Measurements from ENCODE around the gene GAPDHS. TPM values are rescaled to one million over a fixed set of nuclear protein-coding genes. Genes with fewer than 3 reads are reported as not detected.

Gene GAPDHS
- polyA plus RNA-seq, 1 of the 3 experiments (the other 2 are of a cell fraction): not detected

DNA sequence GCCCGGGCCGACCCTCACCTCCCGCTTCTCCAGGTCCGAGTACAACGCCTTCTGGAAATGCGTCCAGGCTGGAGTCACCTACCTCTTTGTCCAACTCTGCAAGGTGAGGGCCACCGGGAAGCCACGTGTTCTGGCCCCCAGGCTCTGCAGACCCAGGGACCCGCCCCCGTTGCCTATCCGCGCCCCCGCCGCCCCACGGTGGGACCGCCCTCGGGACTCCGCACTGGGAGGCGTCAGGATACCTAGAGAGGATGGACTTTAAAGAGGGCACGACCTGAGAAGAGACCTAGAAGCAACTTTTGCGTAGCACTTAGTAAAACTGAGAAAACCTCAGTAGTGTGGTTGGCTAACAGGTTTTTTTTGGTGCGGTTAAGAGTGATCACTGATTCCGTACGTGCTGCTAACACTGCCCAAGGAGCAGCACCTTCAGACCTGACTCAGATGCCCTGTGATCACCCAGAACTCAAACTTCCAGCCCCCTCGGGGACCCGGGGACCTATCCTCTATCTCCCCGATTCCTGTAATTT is 12.7 kb downstream of the GAPDHS start:
- POLR2A ChIA-PET: no interaction called here
- peak; percentile 79 for DNase-seq
- Histone ChIP-seq H3K27ac (ENCODE audit: low read depth in 2 of 2, low read length in 1 of 2) (peak overlapping the region; percentile 52 to 77; a peak in 2 of 4 replicates), H3K4me1 (ENCODE audit: control insufficient read depth in 1 of 2, insufficient read depth in 2 of 2, low read depth in 1 of 2, low read length in 1 of 2) (peaks cover 5 to 19% of the 10 kb centered on the region in 2 experiments; a peak in 2 of 4 replicates), H3K9me3 (no peaks in the 10 kb centered on the region), H3K9me2 (no peaks in the 10 kb centered on the region), H4K20me1 (ENCODE audit: insufficient read depth) (peaks cover 5% of the 10 kb centered on the region; the same call in 1 of the 2 replicates), H3F3A (replicated peaks; ENCODE audit: insufficient read depth) (no peaks in the 10 kb centered on the region), H2AFZ (ENCODE audit: low read depth) (peak overlapping the region; percentile 87), H3K9ac (peak overlapping the region; percentile 85), H3K4me2 (peak overlapping the region; percentile 91), H3K27me3 (ENCODE audit: insufficient read depth) (no peaks in the 10 kb centered on the region), H3K36me3 (replicated peaks in 1 of 2; ENCODE audit: control insufficient read depth in 1 of 2, insufficient read depth in 2 of 2, low read length in 1 of 2) (peaks cover 0 to 19% of the 10 kb centered on the region in 2 experiments), H3K4me3 (ENCODE audit: low read depth in 2 of 2, low read length in 1 of 2) (peak overlapping the region; percentile 79 to 96), H3K79me2 (ENCODE audit: insufficient read depth) (peaks cover 30% of the 10 kb centered on the region)
- 10% methylated on average over 10 of the region's 27 CpGs for WGBS (ENCODE audit: low lambda C conversion rate)
- CTCF ChIA-PET: interaction anchor here (1.1 to 4.1 kb wide), 2 partner anchors 10 to 12 kb away, joined by 4 to 20 read pairs; no protein-coding TSS in a partner anchor
- TF ChIP-seq NFIC (IDR thresholded peaks at IDR 0.05; ENCODE audit: borderline replicate concordance) (no peak), TCF12 (IDR thresholded peaks at IDR 0.05) (no peak), MXI1 (IDR thresholded peaks at IDR 0.05; ENCODE audit: low read depth, low read length) (no peak; the same call in 1 of the 2 replicates), YY1 (IDR thresholded peaks at IDR 0.05; ENCODE audit: low read depth) (no peak)
- TF ChIP-seq, protein P1, sequence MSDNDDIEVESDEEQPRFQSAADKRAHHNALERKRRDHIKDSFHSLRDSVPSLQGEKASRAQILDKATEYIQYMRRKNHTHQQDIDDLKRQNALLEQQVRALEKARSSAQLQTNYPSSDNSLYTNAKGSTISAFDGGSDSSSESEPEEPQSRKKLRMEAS (IDR thresholded peaks at IDR 0.05; ENCODE audit: low read depth): peak; percentile 28

DNA sequence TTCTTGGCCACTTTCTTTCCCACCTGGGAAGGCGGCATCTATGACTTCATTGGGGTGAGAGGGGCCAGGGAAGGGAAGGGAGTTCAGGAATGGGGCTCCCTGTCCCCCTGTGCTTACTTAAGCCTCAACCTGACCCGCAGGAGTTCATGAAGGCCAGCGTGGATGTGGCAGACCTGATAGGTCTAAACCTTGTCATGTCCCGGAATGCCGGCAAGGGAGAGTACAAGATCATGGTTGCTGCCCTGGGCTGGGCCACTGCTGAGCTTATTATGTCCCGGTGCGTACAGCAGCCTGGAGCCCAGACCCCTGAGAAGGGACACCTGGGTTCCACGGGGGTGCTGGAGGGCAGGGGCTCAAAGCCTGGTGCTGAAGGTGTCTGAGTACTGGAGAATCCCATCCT is 13.3 kb downstream of the GAPDHS start:
- no peak for DNase-seq
- CTCF ChIA-PET: interaction anchor here (0.7 to 4.1 kb wide), 3 partner anchors 9 to 36 kb away, joined by 3 to 20 read pairs (median 4); no protein-coding TSS in a partner anchor
- Histone ChIP-seq H3K9ac (peak overlapping the region; percentile 85; the same call in 1 of the 2 replicates), H3K36me3 (replicated peaks in 1 of 2; ENCODE audit: control insufficient read depth in 1 of 2, insufficient read depth in 2 of 2, low read length in 1 of 2) (peaks cover 0 to 17% of the 10 kb centered on the region in 2 experiments), H3K4me3 (ENCODE audit: low read depth in 2 of 2, low read length in 1 of 2) (peak overlapping the region; percentile 79 to 96), H4K20me1 (ENCODE audit: insufficient read depth) (peaks cover 5% of the 10 kb centered on the region; the same call in 1 of the 2 replicates), H2AFZ (ENCODE audit: low read depth) (0 out of 2 replicates have a peak overlapping the region, but pooled peaks have one; percentile 87), H3F3A (replicated peaks; ENCODE audit: insufficient read depth) (no peaks in the 10 kb centered on the region), H3K79me2 (ENCODE audit: insufficient read depth) (peaks cover 30% of the 10 kb centered on the region), H3K27me3 (ENCODE audit: insufficient read depth) (no peaks in the 10 kb centered on the region), H3K4me2 (peak overlapping the region; percentile 91), H3K9me3 (no peaks in the 10 kb centered on the region), H3K9me2 (no peaks in the 10 kb centered on the region), H3K4me1 (ENCODE audit: control insufficient read depth in 1 of 2, insufficient read depth in 2 of 2, low read depth in 1 of 2, low read length in 1 of 2) (peaks cover 5 to 19% of the 10 kb centered on the region in 2 experiments; a peak in 2 of 4 replicates), H3K27ac (ENCODE audit: low read depth in 2 of 2, low read length in 1 of 2) (no peak overlapping the region)
- POLR2A ChIA-PET: no interaction called here
- TF ChIP-seq GABPA (IDR thresholded peaks at IDR 0.05; ENCODE audit: low read depth) (no peak), FOXM1 (IDR thresholded peaks at IDR 0.05; ENCODE audit: low read depth) (no peak), SIN3A (IDR thresholded peaks at IDR 0.05; ENCODE audit: borderline replicate concordance, low read depth, low read length) (no peak), MEF2A (IDR thresholded peaks at IDR 0.05; ENCODE audit: borderline replicate concordance, low read depth) (no peak), USF1 (IDR thresholded peaks at IDR 0.05; ENCODE audit: borderline replicate concordance, low read depth) (no peak), TAF1 (IDR thresholded peaks at IDR 0.05; ENCODE audit: borderline replicate concordance, low read depth, low read length) (no peak), RFX5 (IDR thresholded peaks at IDR 0.05; ENCODE audit: low read length) (no peak), FOXJ3 (CRISPR knock-in tag; IDR thresholded peaks at IDR 0.05) (no peak), EP300 (IDR thresholded peaks at IDR 0.05; ENCODE audit: borderline replicate concordance in 1 of 2, low read depth in 1 of 2, low read length in 1 of 2) (no peak), RAD21 (IDR thresholded peaks at IDR 0.05; ENCODE audit: low read length) (no peak), ELF1 (IDR thresholded peaks at IDR 0.05) (no peak), GATA2 (CRISPR knock-in tag; IDR thresholded peaks at IDR 0.05) (no peak)
- TF ChIP-seq, protein P2, sequence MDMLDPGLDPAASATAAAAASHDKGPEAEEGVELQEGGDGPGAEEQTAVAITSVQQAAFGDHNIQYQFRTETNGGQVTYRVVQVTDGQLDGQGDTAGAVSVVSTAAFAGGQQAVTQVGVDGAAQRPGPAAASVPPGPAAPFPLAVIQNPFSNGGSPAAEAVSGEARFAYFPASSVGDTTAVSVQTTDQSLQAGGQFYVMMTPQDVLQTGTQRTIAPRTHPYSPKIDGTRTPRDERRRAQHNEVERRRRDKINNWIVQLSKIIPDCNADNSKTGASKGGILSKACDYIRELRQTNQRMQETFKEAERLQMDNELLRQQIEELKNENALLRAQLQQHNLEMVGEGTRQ (IDR thresholded peaks at IDR 0.05; ENCODE audit: borderline replicate concordance, low read depth, low read length): no peak
- TF ChIP-seq, protein P3, sequence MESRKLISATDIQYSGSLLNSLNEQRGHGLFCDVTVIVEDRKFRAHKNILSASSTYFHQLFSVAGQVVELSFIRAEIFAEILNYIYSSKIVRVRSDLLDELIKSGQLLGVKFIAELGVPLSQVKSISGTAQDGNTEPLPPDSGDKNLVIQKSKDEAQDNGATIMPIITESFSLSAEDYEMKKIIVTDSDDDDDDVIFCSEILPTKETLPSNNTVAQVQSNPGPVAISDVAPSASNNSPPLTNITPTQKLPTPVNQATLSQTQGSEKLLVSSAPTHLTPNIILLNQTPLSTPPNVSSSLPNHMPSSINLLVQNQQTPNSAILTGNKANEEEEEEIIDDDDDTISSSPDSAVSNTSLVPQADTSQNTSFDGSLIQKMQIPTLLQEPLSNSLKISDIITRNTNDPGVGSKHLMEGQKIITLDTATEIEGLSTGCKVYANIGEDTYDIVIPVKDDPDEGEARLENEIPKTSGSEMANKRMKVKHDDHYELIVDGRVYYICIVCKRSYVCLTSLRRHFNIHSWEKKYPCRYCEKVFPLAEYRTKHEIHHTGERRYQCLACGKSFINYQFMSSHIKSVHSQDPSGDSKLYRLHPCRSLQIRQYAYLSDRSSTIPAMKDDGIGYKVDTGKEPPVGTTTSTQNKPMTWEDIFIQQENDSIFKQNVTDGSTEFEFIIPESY (IDR thresholded peaks at IDR 0.05; ENCODE audit: borderline replicate concordance, low read depth): no peak
- TF ChIP-seq, protein P4, sequence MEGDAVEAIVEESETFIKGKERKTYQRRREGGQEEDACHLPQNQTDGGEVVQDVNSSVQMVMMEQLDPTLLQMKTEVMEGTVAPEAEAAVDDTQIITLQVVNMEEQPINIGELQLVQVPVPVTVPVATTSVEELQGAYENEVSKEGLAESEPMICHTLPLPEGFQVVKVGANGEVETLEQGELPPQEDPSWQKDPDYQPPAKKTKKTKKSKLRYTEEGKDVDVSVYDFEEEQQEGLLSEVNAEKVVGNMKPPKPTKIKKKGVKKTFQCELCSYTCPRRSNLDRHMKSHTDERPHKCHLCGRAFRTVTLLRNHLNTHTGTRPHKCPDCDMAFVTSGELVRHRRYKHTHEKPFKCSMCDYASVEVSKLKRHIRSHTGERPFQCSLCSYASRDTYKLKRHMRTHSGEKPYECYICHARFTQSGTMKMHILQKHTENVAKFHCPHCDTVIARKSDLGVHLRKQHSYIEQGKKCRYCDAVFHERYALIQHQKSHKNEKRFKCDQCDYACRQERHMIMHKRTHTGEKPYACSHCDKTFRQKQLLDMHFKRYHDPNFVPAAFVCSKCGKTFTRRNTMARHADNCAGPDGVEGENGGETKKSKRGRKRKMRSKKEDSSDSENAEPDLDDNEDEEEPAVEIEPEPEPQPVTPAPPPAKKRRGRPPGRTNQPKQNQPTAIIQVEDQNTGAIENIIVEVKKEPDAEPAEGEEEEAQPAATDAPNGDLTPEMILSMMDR (IDR thresholded peaks at IDR 0.05): no peak
- WGBS (ENCODE audit: low lambda C conversion rate): 84% methylated on average over 5 of the region's 8 CpGs
